Cerebellar cortex (tissue), 1 donor: ENCODE results near the gene IL22RA1.

ENCODE experiments used
- DNase-seq: peaks from one replicate; pipeline ENCODE4 v3.0.0-alpha.2; 2015; ENCODE audit warnings: low spot score

Gene IL22RA1

GRCh38 chr1:24097663-24098062, 45.3 kb downstream of the IL22RA1 start:
- DNase-seq, result no peak

- DNase-seq, result no peak
Observed at GRCh38 chr1:24096739-24097103, 46.2 kb downstream of the IL22RA1 start.

GRCh38 chr1:24096009-24096738, 46.8 kb downstream of the IL22RA1 start:
- DNase-seq, result no peak

- no peak for DNase-seq
Observed at GRCh38 chr1:24095140-24095859, 47.6 kb downstream of the IL22RA1 start.

DNA sequence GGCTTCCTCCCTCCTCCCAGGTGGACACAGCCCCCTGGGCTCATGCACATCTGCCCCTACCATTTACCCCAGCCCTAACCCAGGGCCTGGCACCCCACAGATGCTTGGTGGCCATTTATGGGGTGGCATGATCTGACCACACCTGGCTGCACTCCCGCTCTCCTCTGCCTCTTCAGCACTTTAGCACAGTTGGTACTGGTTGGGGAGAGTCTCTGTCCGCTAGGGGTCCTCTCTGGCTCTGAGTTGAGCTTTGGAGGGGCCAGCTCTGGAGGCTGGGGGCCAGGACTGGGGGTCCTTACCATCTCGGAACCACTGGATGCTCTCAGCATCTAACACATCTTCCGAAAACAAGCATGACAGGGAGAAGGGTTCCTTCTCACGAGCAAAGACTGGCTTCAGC, 48.4 kb downstream of the IL22RA1 start:
- DNase-seq, result no peak

- no peak for DNase-seq
Observed at GRCh38 chr1:24093732-24094131, 49.2 kb downstream of the IL22RA1 start.

DNA sequence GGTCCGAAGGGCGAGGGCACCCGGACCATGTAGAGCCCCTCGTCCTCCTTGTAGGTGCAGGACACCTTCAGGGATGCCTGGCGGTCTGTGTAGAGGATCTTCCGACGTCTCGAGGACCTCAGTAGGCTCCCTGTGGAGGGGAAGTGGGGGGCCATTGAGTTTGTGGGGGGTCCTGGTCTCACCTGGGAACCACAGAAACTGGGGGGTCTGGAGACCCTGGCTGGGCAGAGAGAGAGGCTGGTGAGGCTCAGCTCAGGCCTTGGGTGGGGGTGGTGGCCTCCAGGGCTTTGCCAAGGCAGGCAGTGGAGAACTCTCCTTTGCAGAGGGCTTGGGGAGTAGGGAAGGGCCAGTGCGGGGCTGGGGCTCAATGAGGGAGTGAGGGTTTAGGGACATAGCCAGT, 50.0 kb downstream of the IL22RA1 start:
- DNase-seq, result no peak

GRCh38 chr1:24091971-24092482, 50.9 kb downstream of the IL22RA1 start:
- DNase-seq, result no peak

GRCh38 chr1:24090736-24091135, 52.2 kb downstream of the IL22RA1 start:
- DNase-seq, result no peak

DNA sequence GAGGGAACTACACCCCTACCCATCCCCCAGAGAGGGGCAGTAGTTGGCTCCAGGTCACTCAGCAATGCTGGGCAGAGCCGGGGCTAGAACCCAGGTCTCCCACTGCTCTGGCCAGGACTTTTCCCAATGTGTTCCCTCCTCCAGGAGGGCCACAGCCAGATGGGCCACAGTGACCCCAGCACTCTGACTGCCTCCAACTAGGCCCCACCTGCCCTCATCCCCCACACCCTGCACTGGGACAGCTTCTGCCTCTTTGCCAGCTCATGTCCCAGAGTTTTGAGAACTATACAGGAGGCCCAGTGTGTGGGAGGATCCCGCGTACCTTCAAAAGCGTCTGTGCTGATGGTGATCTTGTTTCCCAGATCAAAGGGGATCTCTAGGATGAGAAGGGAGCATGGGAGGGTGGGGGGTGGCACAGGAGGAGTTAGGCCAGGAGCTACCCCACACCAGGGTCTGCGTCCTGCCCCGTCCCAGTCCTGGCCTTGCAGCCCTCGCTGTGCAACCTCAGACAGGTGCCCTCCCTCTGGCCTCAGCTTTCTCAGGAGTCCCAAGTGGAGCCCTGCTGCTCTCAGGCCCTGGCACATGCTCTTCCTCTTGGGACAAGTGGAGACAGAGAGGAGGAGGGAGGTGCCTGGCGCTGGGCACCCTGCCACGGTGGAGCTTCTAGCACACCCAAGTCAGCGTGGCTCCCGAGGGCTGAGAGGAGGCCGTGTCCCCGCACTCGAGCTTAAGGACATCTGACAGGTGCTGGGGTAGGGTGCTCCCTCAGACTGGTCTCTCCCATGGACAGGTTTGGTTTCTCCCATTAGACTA, 53.0 kb downstream of the IL22RA1 start:
- DNase-seq, result no peak

- DNase-seq, result no peak
Observed at GRCh38 chr1:24089027-24089742, 53.8 kb downstream of the IL22RA1 start.

DNA sequence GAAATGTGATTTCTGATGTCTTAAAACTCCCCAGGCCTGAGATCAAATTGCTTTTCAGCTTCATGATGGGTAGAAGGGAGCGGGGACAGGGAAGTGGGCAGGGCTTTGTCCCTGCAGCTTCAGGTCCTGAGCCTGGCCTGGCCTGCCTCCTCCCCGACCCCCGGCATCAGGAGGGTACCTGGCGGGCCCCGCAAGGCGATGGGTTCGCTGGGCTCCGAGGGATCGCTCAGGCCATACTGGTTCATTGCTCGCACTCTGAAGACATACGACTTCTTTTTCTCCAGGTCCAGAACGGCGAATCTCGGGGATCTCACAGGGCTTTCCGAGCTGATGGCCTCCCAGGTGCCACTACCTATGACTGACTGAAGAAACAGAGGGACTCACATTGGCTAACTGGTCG, 56.5 kb downstream of the IL22RA1 start:
- DNase-seq, result no peak

- DNase-seq, result no peak
Observed at GRCh38 chr1:24085546-24085945, 57.4 kb downstream of the IL22RA1 start.

GRCh38 chr1:24085007-24085406, 57.9 kb downstream of the IL22RA1 start:
- DNase-seq, result no peak

GRCh38 chr1:24084050-24084449, 58.9 kb downstream of the IL22RA1 start:
- DNase-seq, result no peak

GRCh38 chr1:24082372-24082771, 60.6 kb downstream of the IL22RA1 start:
- DNase-seq, result no peak

DNA sequence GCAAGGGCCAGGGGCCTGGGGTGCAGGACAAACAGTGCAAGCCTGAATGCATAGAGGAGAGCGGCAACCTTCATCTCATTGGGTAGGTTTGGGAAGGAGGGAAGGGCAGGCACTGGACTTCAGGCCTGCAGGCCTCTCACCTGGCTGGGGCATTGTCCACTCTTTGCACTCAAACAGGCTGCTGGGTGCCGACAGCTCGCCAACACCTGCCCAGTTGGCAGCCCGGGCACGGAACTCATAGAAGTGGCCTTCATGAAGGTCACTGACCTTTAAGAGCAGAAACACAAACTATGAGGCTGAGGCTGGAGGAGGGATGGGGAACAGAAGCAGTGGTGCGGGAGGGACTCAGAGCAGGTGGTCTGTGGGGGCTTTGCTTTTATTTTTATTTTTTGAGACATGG, 61.8 kb downstream of the IL22RA1 start:
- no peak for DNase-seq

- no peak for DNase-seq
Observed at GRCh38 chr1:24080131-24080530, 62.8 kb downstream of the IL22RA1 start.

DNA sequence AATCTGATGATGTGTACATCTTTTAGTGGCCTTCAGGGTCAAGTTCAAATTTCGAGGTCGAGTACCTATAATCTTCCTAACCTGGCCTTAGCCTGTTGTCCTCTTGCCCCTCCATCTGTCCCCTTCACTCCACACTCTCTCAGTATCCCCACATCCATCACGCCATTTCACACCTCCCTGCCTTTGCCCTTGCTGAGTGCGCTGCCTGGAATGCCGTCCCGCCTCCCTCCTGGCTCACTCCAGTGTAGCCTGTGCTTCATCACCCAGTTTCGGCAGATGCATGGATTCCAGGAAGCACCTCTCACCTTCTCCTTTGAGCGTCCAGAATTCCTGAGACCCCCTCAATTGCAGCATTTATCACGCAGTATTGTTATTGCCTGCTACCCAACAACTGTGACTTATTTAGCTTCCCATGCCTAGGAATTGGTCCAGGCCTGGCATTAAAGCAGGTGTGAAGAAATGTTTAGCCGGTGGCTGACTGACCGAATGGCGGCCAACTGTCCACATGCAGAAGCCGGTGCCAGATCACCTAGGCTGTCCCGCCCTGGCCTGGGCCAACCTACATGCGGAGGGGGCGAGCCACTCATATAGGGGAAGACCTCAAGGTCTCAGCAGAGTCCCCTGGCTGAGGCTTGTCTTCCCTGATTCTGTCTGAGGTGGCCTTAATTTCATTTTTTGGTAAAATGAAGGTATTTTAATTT, 65.5 kb downstream of the IL22RA1 start:
- DNase-seq, result peak; percentile 19

DNA sequence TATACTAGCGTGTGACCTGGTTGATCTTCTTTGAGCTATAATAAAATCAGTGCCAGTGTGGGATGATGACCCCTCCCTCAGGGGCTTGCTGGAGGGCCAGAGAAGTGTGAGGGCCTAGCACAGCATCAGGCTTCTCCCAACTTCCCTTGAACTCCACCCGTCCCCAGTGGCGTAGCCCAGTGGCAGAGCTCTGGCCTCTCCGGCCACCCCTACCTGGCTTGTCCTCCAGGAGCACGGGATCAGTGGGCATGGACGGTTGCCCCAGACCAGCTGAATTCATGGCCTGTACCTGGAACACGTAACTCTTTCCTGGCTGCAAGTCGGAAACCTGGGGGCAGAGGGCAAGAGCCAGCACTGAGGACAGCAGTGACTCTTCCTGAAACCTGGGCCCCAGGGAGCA, 67.0 kb downstream of the IL22RA1 start:
- DNase-seq, result no peak

- no peak for DNase-seq
Observed at GRCh38 chr1:24075590-24075854, 67.4 kb downstream of the IL22RA1 start.
